ENCODE data around the gene BCKDHB. TPM values are rescaled to one million over a fixed set of nuclear protein-coding genes. Genes with fewer than 3 reads are reported as not detected.
"Not testable (repeated sequence)": the region's sequence is repeated elsewhere in the genome, so short reads cannot be mapped to it uniquely, and the experiment has no call there.

The BCKDHB gene
- total and polyA plus RNA-seq, 5 donors from 2014 or later, result 15.2 to 28.7 (median 23.1) TPM

GRCh38 chr6:80226699-80227098, 120.2 kb downstream of the BCKDHB start:
- Mint-ChIP-seq H3K9me3 (peaks cover 0 to 7% (median 0%) of the 10 kb centered on the region in 7 donors), H3K36me3 (peaks cover 37% of the 10 kb centered on the region)

GRCh38 chr6:80227545-80228105, 121.2 kb downstream of the BCKDHB start:
- no peaks in the 10 kb centered on the region for H3K27me3 ChIP-seq (ENCODE audit: control insufficient read depth, insufficient read depth, low read length)
- H3K4me1 ChIP-seq (ENCODE audit: control insufficient read depth, insufficient read depth, low read length, poor library complexity, severe bottlenecking), result no peaks in the 10 kb centered on the region
- no peaks in the 10 kb centered on the region for H3K9me3 ChIP-seq (ENCODE audit: control insufficient read depth in 2 of 2, low read length in 2 of 2)
- ATAC-seq (ENCODE audit: low read depth in 2 of 2), result no peak
- no peak overlapping the region for H3K4me3 ChIP-seq (ENCODE audit: low read depth, low read length)
- peaks cover 30% of the 10 kb centered on the region for H3K36me3 Mint-ChIP-seq
- no peak for DNase-seq
- H3K36me3 ChIP-seq (ENCODE audit: control insufficient read depth, insufficient read depth, low read length), result peaks cover 1% of the 10 kb centered on the region
- H3K4me3 Mint-ChIP-seq, result no peak overlapping the region
- no peak overlapping the region for H3K27ac Mint-ChIP-seq
- H3K27me3 Mint-ChIP-seq, result no peaks in the 10 kb centered on the region
- H3K27ac ChIP-seq (ENCODE audit: insufficient read depth, low read length, poor library complexity, severe bottlenecking), result no peak overlapping the region
- no peaks in the 10 kb centered on the region for H3K4me1 Mint-ChIP-seq
- peaks cover 0 to 7% (median 0%) of the 10 kb centered on the region in 7 donors for H3K9me3 Mint-ChIP-seq

More at GRCh38 chr6:80226699-80227098, 120.2 kb downstream of the BCKDHB start:
- ATAC-seq (ENCODE audit: low read depth in 2 of 2) (no peak), DNase-seq (no peak)
- no peaks in the 10 kb centered on the region for H3K4me1 ChIP-seq (ENCODE audit: control insufficient read depth, insufficient read depth, low read length, poor library complexity, severe bottlenecking)
- peaks cover 1% of the 10 kb centered on the region for H3K36me3 ChIP-seq (ENCODE audit: control insufficient read depth, insufficient read depth, low read length)
- H3K27ac ChIP-seq (ENCODE audit: insufficient read depth, low read length, poor library complexity, severe bottlenecking), result no peak overlapping the region
- H3K27me3 Mint-ChIP-seq, result no peaks in the 10 kb centered on the region
- no peaks in the 10 kb centered on the region for H3K27me3 ChIP-seq (ENCODE audit: control insufficient read depth, insufficient read depth, low read length)
- H3K4me3 Mint-ChIP-seq, result no peak overlapping the region
- no peak overlapping the region for H3K4me3 ChIP-seq (ENCODE audit: low read depth, low read length)
- no peaks in the 10 kb centered on the region for H3K4me1 Mint-ChIP-seq
- no peak overlapping the region for H3K27ac Mint-ChIP-seq
- H3K9me3 ChIP-seq (ENCODE audit: control insufficient read depth in 2 of 2, low read length in 2 of 2), result no peaks in the 10 kb centered on the region

GRCh38 chr6:80233262-80233661, 126.8 kb downstream of the BCKDHB start:
- no peaks in the 10 kb centered on the region for H3K9me3 ChIP-seq (ENCODE audit: control insufficient read depth in 2 of 2, low read length in 2 of 2)
- H3K9me3 Mint-ChIP-seq, result peaks cover 0 to 2% (median 0%) of the 10 kb centered on the region in 7 donors
- ATAC-seq (ENCODE audit: low read depth in 2 of 2), result no peak
- DNase-seq, result no peak
- no peaks in the 10 kb centered on the region for H3K27me3 ChIP-seq (ENCODE audit: control insufficient read depth, insufficient read depth, low read length)
- no peak overlapping the region for H3K27ac Mint-ChIP-seq
- H3K4me3 ChIP-seq (ENCODE audit: low read depth, low read length), result no peak overlapping the region
- no peaks in the 10 kb centered on the region for H3K4me1 ChIP-seq (ENCODE audit: control insufficient read depth, insufficient read depth, low read length, poor library complexity, severe bottlenecking)
- no peaks in the 10 kb centered on the region for H3K36me3 ChIP-seq (ENCODE audit: control insufficient read depth, insufficient read depth, low read length)
- no peaks in the 10 kb centered on the region for H3K4me1 Mint-ChIP-seq
- H3K36me3 Mint-ChIP-seq, result peaks cover 13% of the 10 kb centered on the region
- H3K27me3 Mint-ChIP-seq, result no peaks in the 10 kb centered on the region
- H3K4me3 Mint-ChIP-seq, result no peak overlapping the region
- H3K27ac ChIP-seq (ENCODE audit: insufficient read depth, low read length, poor library complexity, severe bottlenecking), result no peak overlapping the region

GRCh38 chr6:80233958-80234357, 127.5 kb downstream of the BCKDHB start:
- H3K4me3 Mint-ChIP-seq, result no peak overlapping the region
- no peaks in the 10 kb centered on the region for H3K27me3 Mint-ChIP-seq
- Histone ChIP-seq H3K4me3 (ENCODE audit: low read depth, low read length) (no peak overlapping the region), H3K36me3 (ENCODE audit: control insufficient read depth, insufficient read depth, low read length) (no peaks in the 10 kb centered on the region), H3K27ac (ENCODE audit: insufficient read depth, low read length, poor library complexity, severe bottlenecking) (no peak overlapping the region), H3K4me1 (ENCODE audit: control insufficient read depth, insufficient read depth, low read length, poor library complexity, severe bottlenecking) (no peaks in the 10 kb centered on the region), H3K27me3 (ENCODE audit: control insufficient read depth, insufficient read depth, low read length) (no peaks in the 10 kb centered on the region), H3K9me3 (ENCODE audit: control insufficient read depth in 2 of 2, low read length in 2 of 2) (no peaks in the 10 kb centered on the region)
- H3K27ac Mint-ChIP-seq, result no peak overlapping the region
- peaks cover 0 to 3% (median 0%) of the 10 kb centered on the region in 7 donors for H3K9me3 Mint-ChIP-seq
- no peaks in the 10 kb centered on the region for H3K4me1 Mint-ChIP-seq
- DNase-seq (no peak), ATAC-seq (ENCODE audit: low read depth in 2 of 2) (no peak)
- H3K36me3 Mint-ChIP-seq, result peaks cover 11% of the 10 kb centered on the region

GRCh38 chr6:80234401-80234800, 127.9 kb downstream of the BCKDHB start:
- H3K9me3 ChIP-seq (ENCODE audit: control insufficient read depth in 2 of 2, low read length in 2 of 2), result no peaks in the 10 kb centered on the region
- Mint-ChIP-seq H3K36me3 (peaks cover 9% of the 10 kb centered on the region), H3K27ac (no peak overlapping the region), H3K4me1 (peaks cover 0 to 2% (median under 1%) of the 10 kb centered on the region in 4 donors), H3K4me3 (no peak overlapping the region), H3K27me3 (no peaks in the 10 kb centered on the region), H3K9me3 (peaks cover 0 to 5% (median 0%) of the 10 kb centered on the region in 7 donors)
- H3K27me3 ChIP-seq (ENCODE audit: control insufficient read depth, insufficient read depth, low read length), result no peaks in the 10 kb centered on the region
- DNase-seq (no peak), ATAC-seq (ENCODE audit: low read depth in 2 of 2) (no peak)
- no peak overlapping the region for H3K4me3 ChIP-seq (ENCODE audit: low read depth, low read length)
- H3K4me1 ChIP-seq (ENCODE audit: control insufficient read depth, insufficient read depth, low read length, poor library complexity, severe bottlenecking), result no peaks in the 10 kb centered on the region
- H3K36me3 ChIP-seq (ENCODE audit: control insufficient read depth, insufficient read depth, low read length), result no peaks in the 10 kb centered on the region
- H3K27ac ChIP-seq (ENCODE audit: insufficient read depth, low read length, poor library complexity, severe bottlenecking), result no peak overlapping the region

GRCh38 chr6:80234908-80235307, 128.4 kb downstream of the BCKDHB start:
- no peak overlapping the region for H3K27ac Mint-ChIP-seq
- no peak overlapping the region for H3K27ac ChIP-seq (ENCODE audit: insufficient read depth, low read length, poor library complexity, severe bottlenecking)
- peaks cover 0 to 5% (median 0%) of the 10 kb centered on the region in 7 donors for H3K9me3 Mint-ChIP-seq
- H3K4me3 ChIP-seq (ENCODE audit: low read depth, low read length), result no peak overlapping the region
- no peaks in the 10 kb centered on the region for H3K27me3 ChIP-seq (ENCODE audit: control insufficient read depth, insufficient read depth, low read length)
- no peaks in the 10 kb centered on the region for H3K36me3 ChIP-seq (ENCODE audit: control insufficient read depth, insufficient read depth, low read length)
- H3K27me3 Mint-ChIP-seq, result no peaks in the 10 kb centered on the region
- ATAC-seq (ENCODE audit: low read depth in 2 of 2) (no peak), DNase-seq (no peak)
- peaks cover 0 to 2% (median under 1%) of the 10 kb centered on the region in 4 donors for H3K4me1 Mint-ChIP-seq
- no peaks in the 10 kb centered on the region for H3K9me3 ChIP-seq (ENCODE audit: control insufficient read depth in 2 of 2, low read length in 2 of 2)
- H3K36me3 Mint-ChIP-seq, result peaks cover 9% of the 10 kb centered on the region
- H3K4me1 ChIP-seq (ENCODE audit: control insufficient read depth, insufficient read depth, low read length, poor library complexity, severe bottlenecking), result no peaks in the 10 kb centered on the region
- no peak overlapping the region for H3K4me3 Mint-ChIP-seq

- H3K27ac ChIP-seq (ENCODE audit: insufficient read depth, low read length, poor library complexity, severe bottlenecking), result no peak overlapping the region
- H3K4me3 Mint-ChIP-seq, result no peak overlapping the region
- H3K4me1 ChIP-seq (ENCODE audit: control insufficient read depth, insufficient read depth, low read length, poor library complexity, severe bottlenecking), result no peaks in the 10 kb centered on the region
- peaks cover 0 to 3% (median 2%) of the 10 kb centered on the region in 4 donors for H3K4me1 Mint-ChIP-seq
- DNase-seq (no peak), ATAC-seq (ENCODE audit: low read depth in 2 of 2) (no peak)
- no peak overlapping the region for H3K27ac Mint-ChIP-seq
- H3K27me3 Mint-ChIP-seq, result no peaks in the 10 kb centered on the region
- no peaks in the 10 kb centered on the region for H3K27me3 ChIP-seq (ENCODE audit: control insufficient read depth, insufficient read depth, low read length)
- H3K9me3 Mint-ChIP-seq, result peaks cover 0 to 5% (median 0%) of the 10 kb centered on the region in 7 donors
- peaks cover 14% of the 10 kb centered on the region for H3K36me3 Mint-ChIP-seq
- no peaks in the 10 kb centered on the region for H3K9me3 ChIP-seq (ENCODE audit: control insufficient read depth in 2 of 2, low read length in 2 of 2)
- no peak overlapping the region for H3K4me3 ChIP-seq (ENCODE audit: low read depth, low read length)
- H3K36me3 ChIP-seq (ENCODE audit: control insufficient read depth, insufficient read depth, low read length), result no peaks in the 10 kb centered on the region
Observed at GRCh38 chr6:80235647-80236046, 129.2 kb downstream of the BCKDHB start.

- H3K27ac ChIP-seq (ENCODE audit: insufficient read depth, low read length, poor library complexity, severe bottlenecking); ATAC-seq (ENCODE audit: low read depth in 2 of 2); H3K9me3 Mint-ChIP-seq: not testable (repeated sequence)
Observed at GRCh38 chr6:80238754-80239153, 132.3 kb downstream of the BCKDHB start.

More at GRCh38 chr6:80238754-80239153, 132.3 kb downstream of the BCKDHB start:
- not testable (repeated sequence) for H3K27me3 Mint-ChIP-seq; H3K27me3 ChIP-seq (ENCODE audit: control insufficient read depth, insufficient read depth, low read length); H3K9me3 ChIP-seq (ENCODE audit: control insufficient read depth in 2 of 2, low read length in 2 of 2); H3K27ac Mint-ChIP-seq; DNase-seq; H3K36me3 ChIP-seq (ENCODE audit: control insufficient read depth, insufficient read depth, low read length); H3K4me3 ChIP-seq (ENCODE audit: low read depth, low read length); H3K4me1 ChIP-seq (ENCODE audit: control insufficient read depth, insufficient read depth, low read length, poor library complexity, severe bottlenecking)
- H3K4me1 Mint-ChIP-seq, result peaks cover 5 to 11% (median 8%) of the 10 kb centered on the region in 4 donors
- H3K36me3 Mint-ChIP-seq, result peaks cover 29% of the 10 kb centered on the region
- H3K4me3 Mint-ChIP-seq, result peak overlapping the region in 1 of 4 donors; percentile 70

Measured in CD4-positive, CD25-positive, alpha-beta regulatory T cell (primary cell).